WI38 (cell line): ENCODE measurements around the gene B4GALT6.

Experiments used
- H3K4me3 ChIP-seq: 2 replicates; pipeline ENCODE4 v1.5.1; 2011; ENCODE audit warnings: low read depth, mild to moderate bottlenecking, control low read depth, low read length
- TF ChIP-seq, protein P1 (sequence below): IDR thresholded peaks from 2 replicates; pipeline ENCODE4 v1.5.1; 2012; ENCODE audit warnings: low read depth, mild to moderate bottlenecking, control low read depth, low read length

B4GALT6 gene

GRCh38 chr18:31609886-31610285, 74.5 kb downstream of the B4GALT6 start:
- TF ChIP-seq, protein P1, sequence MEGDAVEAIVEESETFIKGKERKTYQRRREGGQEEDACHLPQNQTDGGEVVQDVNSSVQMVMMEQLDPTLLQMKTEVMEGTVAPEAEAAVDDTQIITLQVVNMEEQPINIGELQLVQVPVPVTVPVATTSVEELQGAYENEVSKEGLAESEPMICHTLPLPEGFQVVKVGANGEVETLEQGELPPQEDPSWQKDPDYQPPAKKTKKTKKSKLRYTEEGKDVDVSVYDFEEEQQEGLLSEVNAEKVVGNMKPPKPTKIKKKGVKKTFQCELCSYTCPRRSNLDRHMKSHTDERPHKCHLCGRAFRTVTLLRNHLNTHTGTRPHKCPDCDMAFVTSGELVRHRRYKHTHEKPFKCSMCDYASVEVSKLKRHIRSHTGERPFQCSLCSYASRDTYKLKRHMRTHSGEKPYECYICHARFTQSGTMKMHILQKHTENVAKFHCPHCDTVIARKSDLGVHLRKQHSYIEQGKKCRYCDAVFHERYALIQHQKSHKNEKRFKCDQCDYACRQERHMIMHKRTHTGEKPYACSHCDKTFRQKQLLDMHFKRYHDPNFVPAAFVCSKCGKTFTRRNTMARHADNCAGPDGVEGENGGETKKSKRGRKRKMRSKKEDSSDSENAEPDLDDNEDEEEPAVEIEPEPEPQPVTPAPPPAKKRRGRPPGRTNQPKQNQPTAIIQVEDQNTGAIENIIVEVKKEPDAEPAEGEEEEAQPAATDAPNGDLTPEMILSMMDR, result no peak
- H3K4me3 ChIP-seq, result no peak overlapping the region

DNA sequence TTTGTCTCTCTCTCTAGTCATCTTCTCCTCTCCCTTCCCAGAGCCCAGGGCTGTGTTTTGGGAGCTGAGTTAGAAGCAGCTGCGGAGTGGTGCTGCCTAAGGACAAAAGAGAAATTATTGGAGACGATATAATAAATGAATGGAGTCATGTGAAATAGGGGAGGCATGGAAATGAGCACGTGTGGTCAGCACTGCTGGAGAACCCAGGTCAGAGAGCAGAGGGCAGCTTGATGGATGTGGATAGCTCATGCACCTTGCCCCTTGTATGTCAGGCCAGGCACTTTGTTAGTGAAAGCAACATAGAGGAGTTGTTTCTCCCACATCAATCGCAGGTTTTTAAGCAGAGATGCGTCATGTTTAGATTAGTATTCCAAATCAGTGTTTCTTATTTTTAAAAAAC, 77.0 kb downstream of the B4GALT6 start:
- TF ChIP-seq, protein P1, result no peak
- no peak overlapping the region for H3K4me3 ChIP-seq

DNA sequence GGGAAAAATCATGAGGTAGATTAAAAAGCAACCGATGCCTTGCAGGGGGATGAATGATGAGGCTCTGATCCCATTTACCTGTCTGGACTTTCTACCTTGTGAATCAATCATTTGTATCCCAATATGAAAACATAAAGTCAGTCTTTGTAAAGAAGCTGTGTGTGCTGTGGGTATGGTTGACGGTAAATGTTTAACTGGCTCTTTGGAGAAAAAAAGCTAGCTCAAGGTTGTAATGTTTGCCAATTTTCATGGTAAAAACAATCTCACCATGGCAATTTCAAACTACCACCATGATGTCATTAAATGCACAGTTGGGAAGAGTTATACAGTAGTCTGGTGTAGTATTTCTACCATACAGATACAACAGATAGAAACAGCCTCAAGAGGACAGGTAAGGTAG, 78.1 kb downstream of the B4GALT6 start:
- TF ChIP-seq, protein P1, result no peak
- no peak overlapping the region for H3K4me3 ChIP-seq

- no peak overlapping the region for H3K4me3 ChIP-seq
- TF ChIP-seq, protein P1, result no peak
Measured at GRCh38 chr18:31603315-31603714, 81.1 kb downstream of the B4GALT6 start.

- TF ChIP-seq, protein P1, result no peak
- H3K4me3 ChIP-seq, result no peak overlapping the region
Measured at GRCh38 chr18:31598021-31598805, 86.2 kb downstream of the B4GALT6 start.

GRCh38 chr18:31596081-31596872, 88.1 kb downstream of the B4GALT6 start:
- TF ChIP-seq, protein P1, result no peak
- H3K4me3 ChIP-seq, result no peak overlapping the region
